CD4-positive, alpha-beta T cell treated with Interferon alpha-2 for 1 hour (primary cell): ENCODE measurements around the gene CLCNKB.
"Not testable (repeated sequence)": the region's sequence is repeated elsewhere in the genome, so short reads cannot be mapped to it uniquely, and the experiment has no call there.

ENCODE experiments used
- DNase-seq, 2 donors: peaks; one replicate each; pipeline ENCODE4 v3.0.0-alpha.2; 2020 to 2022

Gene CLCNKB

DNA sequence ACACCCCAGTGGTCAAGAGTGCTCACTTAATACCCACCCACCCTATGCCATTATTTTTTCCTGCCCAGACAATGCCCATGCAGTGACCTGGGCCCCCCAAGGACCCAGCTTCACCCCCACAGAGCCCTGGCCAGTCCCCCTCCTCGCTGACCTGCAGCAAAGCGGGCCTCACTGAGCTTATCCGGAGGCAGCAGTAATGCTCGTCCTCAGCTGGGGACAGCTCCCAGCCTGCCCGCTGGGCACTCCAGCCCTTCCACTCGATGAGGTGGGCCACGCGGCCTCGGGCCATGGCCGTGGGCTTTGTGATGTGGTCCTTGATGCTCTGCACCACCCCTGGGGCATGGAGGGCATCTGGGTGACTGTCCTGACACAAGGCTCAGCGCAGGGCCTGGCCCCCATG lies 7.1 kb upstream of the CLCNKB start:
- not testable (repeated sequence) for DNase-seq

GRCh38 chr1:16038620-16038912 lies 5.0 kb upstream of the CLCNKB start:
- DNase-seq, result no peak

- DNase-seq, result not testable (repeated sequence)
Observed at GRCh38 chr1:16039871-16040270, 3.7 kb upstream of the CLCNKB start.

DNA sequence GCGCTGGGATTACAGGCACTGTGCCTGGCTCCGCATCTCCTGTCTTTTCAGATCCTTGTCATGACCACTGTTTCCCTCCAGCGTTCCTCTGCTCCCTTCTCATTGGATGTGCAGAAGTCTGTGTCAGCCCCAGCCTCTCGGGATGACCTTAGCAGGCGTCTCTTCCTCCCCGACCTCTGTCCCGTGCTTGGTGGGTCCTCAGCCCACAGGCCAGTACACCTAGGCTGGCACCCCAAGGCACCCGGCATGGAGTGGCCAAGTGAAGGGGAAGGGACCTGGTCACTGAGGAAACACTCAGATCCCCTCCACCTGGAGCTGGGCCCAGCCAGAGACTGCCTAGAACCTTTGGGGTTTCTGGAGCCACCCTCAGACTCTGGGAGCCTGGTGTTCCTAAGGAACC lies 2.4 kb upstream of the CLCNKB start:
- no peak for DNase-seq

DNA sequence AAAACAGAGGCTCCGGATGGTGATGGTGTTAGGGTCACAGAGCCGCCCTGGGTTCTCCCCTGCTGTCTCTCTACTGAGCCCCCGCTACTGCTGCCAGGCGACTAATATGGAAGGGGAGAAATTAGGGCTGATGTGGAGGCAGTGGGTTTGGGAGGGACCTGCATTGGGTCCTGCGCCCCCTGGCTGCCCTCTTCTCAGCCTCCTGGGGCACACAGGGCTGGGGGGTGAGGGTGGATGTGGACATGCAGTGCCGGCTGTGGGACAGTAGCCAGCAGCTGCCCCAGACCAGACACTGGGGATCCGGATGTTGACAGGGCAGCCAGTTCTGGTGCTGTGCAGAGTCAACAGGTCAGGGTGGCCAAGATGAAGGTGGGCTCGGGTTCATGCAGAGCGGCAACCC lies 1.5 kb upstream of the CLCNKB start:
- DNase-seq, result no peak

DNA sequence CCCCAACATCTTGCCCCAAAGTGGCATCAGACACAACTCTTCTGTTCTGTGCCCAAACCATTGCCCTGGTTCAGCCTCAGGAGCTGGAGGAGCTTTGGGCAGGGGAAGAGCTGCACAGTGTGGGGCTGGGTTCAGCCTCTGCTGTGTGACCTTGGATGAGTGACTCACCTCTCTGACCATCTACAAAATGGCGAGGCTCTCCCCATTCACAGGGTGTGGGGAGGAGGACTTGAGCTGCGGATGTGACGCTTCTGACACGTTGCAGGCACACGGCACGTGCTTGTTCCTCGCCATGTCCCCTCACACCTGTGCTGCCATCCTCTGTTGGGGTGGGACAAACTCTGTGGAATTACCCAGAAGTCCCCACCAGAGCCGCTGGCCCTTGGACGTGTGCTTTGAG lies 928 bp upstream of the CLCNKB start:
- DNase-seq, result not testable (repeated sequence)

DNA sequence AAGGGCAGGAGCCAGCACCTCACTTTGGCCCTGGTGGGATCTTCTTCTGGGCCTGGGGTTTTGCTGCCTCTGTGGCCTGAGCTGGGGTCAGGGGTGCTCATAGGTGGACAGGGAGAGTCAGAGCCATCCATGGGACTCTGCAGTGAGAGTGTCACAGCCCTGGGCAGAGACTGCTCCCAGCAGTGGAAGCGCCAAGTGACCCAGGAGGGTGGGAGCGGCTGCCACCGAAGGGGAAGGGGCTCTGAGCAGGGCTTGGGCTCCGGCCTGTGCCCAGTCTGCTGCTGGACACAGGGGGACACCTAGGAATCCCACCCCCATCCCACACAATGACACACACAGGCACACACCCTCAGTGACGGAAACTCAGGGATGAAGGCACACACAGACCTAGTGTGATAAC lies 368 bp downstream of the CLCNKB start:
- no peak for DNase-seq

- no peak for DNase-seq
Observed at GRCh38 chr1:16046842-16047241, 3.3 kb downstream of the CLCNKB start.

DNA sequence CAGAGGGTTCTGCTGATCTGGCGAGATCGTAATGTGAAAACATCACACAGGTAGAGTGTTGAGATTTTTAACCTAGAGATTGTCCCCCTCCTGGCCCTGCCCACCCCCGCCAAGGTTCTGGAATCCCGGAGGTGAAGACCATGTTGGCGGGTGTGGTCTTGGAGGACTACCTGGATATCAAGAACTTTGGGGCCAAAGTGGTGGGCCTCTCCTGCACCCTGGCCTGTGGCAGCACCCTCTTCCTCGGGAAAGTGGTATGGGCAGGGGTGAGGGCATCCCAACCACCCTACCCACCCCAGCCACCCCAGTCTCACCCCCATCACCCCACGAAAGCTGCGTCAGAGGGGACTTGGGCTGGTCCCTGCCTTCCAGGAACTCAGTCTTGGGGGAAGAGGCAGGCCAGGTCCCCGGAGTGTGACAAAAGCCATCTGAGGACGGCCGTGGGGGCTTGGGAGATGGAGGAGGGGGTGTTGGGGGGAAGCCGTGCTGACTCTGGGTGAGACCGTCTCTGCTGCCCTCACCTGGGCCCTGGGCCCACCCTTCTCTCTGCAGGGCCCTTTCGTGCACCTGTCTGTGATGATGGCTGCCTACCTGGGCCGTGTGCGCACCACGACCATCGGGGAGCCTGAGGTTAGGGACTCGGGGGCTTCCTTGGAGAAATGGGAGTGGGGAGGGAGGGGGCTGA lies 4.4 kb downstream of the CLCNKB start:
- DNase-seq, result no peak

- DNase-seq, result peak; percentile 49 to 52
Observed at GRCh38 chr1:16048573-16049189, 5.1 kb downstream of the CLCNKB start.

DNA sequence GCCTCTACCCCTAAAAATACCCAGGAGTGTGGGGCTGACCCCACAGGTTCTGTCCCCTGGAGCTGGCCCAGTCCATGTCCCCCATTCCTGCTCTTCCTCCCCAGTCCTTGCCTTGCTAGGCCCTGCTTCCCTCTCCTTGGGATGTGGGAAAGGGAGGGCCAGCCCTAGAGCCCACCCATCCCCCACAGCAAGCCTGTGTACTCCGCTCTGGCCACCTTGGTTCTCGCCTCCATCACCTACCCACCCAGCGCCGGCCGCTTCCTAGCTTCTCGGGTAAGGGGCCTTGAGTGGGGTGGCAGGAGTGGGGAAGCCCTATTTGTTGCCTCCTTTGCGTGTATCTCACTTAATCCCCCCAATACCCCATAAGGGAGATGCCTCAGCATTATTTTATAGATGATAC lies 6.7 kb downstream of the CLCNKB start:
- DNase-seq, result no peak

- no peak for DNase-seq
Observed at GRCh38 chr1:16051039-16051438, 7.5 kb downstream of the CLCNKB start.

DNA sequence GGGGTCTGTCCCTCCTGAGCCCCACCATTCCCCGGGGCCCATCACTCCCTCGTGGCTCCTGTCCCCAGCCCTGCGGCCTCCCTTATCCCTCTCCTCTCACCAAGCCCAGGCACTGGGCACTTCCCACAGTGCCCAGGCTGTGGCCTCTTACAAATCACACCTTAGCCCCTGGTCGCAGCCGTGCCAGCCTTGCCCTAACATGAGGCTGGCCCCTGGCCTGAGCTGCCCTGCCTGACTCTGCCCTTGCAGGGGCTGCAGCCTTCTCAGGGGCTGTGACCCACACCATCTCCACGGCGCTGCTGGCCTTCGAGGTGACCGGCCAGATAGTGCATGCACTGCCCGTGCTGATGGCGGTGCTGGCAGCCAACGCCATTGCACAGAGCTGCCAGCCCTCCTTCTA lies 8.4 kb downstream of the CLCNKB start:
- not testable (repeated sequence) for DNase-seq

DNA sequence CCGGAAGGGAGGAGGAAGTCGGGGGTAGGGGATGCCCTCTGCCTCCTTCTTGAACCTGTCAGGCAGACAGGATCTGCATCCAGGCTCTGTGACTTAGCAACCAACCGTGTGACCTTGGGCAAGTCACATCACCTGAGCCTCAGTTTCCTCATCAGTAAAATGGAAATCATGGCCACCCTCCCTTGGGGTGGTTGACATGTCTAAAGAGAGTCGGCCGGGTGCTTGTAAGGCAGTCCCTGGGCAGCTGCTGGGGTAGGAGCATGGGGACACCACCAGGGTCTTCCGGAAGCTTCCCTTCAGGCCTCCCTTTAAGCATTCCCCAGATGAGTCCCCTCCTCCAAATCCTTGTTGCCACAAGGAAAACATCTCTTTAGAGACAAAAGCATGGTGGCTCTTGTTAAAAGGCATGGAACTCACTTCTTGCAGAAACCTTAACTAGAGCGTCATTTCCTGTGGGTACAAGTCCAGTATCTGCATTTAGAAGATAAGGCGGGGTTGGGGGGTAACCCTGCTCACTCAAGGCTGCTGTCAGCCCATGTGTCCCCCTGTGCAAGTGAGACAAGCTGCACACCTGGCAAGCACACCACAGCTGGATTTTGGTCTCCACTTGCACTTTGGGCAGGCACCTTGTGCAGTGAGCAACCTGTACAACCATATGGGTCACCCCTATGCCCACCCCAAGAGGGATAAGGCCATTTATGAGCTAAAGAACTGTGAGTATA lies 10.4 kb downstream of the CLCNKB start:
- no peak for DNase-seq

- no peak for DNase-seq
Observed at GRCh38 chr1:16054598-16055540, 11.3 kb downstream of the CLCNKB start.

DNA sequence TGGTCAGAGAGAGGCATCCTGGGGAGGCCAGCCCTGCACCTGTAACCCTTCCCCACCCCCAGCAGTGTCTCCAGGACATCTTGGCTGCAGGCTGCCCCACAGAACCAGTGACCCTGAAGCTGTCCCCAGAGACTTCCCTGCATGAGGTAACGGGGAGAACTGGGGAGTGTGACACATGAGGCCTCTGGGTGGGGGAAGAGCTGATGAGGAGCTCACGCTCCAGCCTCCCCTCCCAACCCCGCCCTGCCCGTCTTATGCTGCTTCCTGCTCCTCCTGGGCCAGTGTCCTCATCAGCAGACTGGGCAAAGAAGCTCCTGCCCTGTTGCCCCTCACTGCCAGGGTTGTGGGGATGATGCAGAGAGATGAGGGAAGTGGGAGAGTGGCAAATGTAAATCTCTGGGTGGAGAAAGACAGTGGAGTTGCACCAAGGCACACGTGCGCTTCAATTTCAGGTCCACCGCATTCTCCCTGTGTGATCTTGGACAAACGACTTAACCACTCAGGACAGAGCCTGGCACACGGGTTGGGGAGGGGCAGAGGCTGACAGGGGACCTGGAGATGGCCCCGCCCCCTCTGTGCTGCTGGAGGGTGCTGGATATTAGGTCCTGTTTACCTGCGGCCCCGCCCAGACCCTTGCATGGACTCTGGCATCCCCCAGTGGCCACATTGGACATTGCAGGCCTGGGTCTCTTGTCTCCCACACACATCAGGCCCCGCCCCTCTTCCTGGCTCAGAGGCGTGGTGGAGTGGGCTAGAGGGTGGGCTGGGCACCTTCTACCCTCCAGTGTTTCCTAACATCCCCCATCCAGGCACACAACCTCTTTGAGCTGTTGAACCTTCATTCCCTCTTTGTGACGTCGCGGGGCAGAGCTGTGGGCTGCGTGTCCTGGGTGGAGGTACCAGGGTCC lies 12.3 kb downstream of the CLCNKB start:
- peak; percentile 86 to 87 for DNase-seq

- not testable (repeated sequence) for DNase-seq
Observed at GRCh38 chr1:16056521-16056912, 12.9 kb downstream of the CLCNKB start.

- DNase-seq, result not testable (repeated sequence)
Observed at GRCh38 chr1:16057314-16057915, 13.8 kb downstream of the CLCNKB start.

DNA sequence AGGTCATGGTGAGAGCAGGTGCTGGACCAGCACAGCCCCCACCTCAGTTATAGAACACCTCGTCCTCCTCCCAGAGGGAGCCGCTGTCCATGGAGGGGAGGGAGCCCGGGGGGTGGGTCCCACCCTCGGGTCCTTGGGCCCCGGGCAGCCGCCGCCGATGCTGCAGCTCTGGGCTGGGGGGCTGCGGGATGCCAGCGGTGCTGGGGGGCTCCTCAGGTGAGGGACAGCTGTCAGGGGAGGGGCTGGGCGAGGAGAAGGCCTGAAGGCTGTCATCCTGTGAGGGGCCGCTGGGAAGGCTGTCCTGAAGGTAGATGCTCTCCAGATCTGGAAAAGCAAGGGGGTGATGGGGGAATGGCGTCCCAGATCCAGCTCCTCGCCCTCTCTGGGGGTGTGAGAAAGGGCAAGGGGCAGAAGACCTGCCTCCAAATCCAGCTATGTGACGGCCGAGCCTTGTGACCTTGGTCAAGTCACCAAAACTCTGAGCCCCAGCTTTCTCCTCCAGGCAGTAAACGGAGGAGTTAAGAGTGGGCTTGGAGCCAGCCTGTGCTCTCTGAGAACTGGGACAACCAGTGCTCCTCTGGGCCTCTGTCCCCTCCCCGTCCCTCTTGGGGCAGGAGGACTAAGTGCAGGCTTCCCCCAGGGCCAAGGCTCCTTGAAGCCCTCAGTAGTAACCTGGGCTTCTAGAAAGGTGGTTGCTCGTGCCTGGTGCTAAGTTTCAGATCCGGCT lies 15.0 kb downstream of the CLCNKB start:
- not testable (repeated sequence) for DNase-seq

DNA sequence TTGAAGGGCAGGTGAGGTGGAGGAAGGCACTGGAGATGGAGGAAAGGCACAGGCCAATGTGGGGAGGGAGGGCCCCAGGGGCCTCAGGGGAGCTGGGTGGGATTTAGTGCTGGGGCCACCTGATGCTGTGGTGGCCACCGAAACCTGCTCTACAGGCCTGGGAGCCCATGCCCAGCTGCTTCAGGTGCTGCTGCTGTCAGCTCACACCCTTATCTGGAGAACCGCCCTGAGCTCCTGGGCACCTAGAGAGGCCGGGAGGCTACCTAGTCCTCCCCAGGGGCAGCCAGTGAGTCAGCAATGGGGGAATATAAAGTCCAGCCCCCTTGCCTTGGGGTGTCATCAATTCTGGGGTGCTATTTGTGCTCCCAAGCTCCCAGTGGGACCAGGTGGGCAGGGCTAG lies 17.7 kb downstream of the CLCNKB start:
- DNase-seq, result no peak
